Stimulated activated CD4-positive, alpha-beta T cell treated with anti-CD3 and anti-CD28 coated beads, Interleukin-4, amount 100 ng/mL, for 24 hours (primary cell): Measurements from ENCODE around the gene PLLP.
"Not testable (repeated sequence)": the region's sequence is repeated elsewhere in the genome, so short reads cannot be mapped to it uniquely, and the experiment has no call there.

Experiments used
- DNase-seq: peaks from one replicate; pipeline ENCODE4 v3.0.0-alpha.2; 2020

PLLP gene

GRCh38 chr16:57271063-57271345 is 13.5 kb downstream of the PLLP start:
- no peak for DNase-seq

DNA sequence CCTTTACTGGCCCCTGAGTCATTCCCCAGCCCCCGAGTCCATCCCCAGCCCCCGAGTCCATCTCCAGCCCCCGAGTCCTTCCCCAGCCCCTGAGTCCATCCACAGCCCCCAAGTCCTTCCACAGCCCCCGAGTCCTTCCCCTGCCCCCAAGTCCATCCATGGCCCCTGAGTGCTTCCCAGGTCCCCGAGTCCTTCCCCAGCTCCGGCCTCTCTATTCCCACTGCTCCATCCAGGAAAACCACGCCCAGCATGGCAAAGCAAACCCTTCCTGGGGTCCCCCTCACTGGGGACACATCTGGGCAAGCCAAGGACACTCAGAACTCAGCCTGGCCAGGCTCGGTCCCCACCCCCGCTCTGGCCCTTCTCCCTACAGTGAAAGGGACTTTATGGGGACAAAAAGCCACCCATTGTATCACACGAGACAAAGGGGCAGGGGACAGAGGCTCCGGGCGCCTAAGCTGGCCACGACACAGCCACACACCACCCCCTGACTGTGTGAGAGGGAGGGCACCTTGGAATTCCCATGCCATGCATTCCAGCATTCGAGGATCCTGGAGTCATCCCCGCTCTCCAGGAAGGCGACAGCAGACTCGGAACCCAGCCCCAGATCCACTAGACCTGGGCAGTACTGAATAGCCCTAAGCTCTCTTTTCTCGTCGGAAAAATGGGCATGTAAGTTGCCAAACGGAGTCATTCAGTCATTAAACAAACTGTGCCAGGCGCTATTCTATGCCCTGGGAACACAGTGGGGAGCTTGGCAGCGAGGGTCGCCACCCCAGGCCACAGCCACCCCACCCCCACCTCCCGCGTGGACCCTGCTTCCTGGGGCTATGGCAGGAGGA is 14.0 kb downstream of the PLLP start:
- DNase-seq: no peak

DNA sequence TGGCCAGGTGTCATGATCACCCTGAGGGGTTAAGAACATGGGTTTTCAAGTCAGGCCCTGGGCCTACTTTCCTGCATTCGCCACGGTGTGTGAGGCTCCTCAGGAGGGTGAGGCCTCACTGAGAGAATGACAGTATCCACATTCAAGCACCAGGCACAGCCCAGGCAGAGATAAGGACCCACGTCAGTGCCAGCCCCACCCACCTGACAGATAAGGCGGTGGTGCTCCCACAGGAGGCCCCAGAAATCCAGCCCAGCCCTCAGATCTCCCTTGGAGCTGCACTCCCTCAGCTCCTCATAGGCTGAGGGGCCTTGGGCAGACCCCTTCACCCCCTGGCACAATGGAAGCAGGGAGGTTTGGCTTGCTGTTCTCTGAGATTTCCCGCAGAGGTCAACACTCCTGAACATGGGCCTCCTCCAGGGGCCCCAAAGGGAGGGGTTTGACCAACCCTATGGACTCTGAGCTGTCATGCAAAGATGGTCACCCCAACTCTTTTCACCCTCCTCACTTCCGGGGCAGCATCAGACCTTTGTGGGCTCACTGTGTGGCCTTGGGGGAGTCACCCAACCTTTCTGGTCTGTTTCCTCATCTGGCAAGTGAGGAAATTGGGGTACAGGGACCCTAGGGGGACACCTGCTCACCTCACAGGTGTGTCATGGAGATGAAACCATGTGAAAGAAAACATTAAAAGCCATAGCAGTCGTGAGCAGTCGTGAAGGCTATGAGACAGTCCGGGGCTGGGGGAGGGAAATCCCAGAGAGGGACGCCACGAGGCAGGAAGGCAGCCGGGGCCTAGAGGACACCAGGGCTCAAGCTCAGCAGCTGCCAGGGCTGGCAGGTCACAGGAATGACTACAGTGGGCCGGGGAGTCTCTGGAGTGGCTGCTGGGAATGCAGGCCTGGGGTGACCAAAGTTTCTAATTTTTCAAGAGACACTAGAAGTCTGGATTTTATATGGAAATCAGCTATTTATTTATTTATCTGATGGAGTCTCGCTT is 15.4 kb downstream of the PLLP start:
- DNase-seq: no peak

- not testable (repeated sequence) for DNase-seq
Measured at GRCh38 chr16:57267343-57267742, 17.1 kb downstream of the PLLP start.

GRCh38 chr16:57266531-57267260 is 17.8 kb downstream of the PLLP start:
- peak; percentile 32 for DNase-seq

GRCh38 chr16:57265850-57266530 is 18.5 kb downstream of the PLLP start:
- no peak for DNase-seq

GRCh38 chr16:57264950-57265371 is 19.5 kb downstream of the PLLP start:
- DNase-seq: no peak

DNA sequence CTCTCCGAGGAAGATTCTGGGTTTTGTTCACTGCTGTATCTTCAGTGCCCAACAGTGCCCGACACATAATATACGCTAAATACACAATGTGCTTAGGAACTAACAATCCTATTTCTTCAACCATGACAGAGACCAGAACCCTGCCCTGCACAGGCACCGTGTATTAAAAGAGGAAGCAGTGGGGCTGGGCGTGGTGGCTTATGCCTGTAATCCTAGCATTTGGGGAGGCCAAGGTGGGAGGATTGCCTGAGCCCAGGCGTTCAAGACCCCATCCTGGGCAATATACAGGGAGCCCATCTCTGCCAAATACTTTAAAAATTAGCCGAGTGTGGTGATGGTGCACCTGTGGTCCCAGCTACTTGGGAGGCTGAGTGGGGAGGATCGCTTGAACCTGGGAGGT is 20.1 kb downstream of the PLLP start:
- DNase-seq: no peak

DNA sequence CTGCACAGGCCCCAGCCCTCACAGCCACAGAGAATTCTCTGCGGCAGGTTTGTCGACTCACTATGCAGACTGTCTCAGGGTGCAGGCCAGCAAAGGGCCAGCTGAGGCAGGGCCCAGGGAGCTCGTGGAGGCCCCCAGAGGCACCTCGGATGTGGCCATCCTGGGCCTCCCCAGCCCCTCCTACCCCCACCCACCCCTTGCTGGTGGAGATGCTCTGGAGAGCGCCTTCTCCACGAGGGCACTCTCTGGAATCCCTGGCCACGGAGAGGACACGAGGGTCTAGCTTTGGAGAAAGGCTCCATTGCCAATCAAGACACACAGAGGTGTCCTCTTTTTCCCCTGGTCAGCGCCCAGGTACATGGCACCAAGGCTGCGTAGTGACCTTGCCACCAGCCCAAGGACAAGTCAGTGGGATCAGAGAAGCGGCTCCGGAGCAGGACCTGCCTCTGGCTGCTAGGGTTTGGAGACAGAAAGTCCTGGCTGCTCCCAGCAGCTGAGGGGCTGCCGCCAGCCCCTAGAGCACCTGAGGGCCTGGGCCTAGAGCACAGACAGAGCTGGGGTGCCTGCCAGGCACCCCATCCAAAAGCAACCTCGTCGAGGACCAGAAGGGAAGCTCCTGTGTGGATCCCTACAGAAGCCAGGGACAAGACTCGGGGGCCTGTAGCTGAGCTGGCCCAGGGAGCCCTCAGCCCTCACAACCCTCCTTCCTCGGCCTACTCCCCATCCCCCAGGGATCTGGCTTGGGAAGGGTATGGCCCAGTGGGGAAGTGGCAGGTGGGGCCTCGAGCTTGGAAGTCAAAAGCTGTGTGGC is 20.7 kb downstream of the PLLP start:
- no peak for DNase-seq

GRCh38 chr16:57262841-57263540 is 21.5 kb downstream of the PLLP start:
- no peak for DNase-seq

GRCh38 chr16:57261806-57262205 is 22.7 kb downstream of the PLLP start:
- DNase-seq: no peak

DNA sequence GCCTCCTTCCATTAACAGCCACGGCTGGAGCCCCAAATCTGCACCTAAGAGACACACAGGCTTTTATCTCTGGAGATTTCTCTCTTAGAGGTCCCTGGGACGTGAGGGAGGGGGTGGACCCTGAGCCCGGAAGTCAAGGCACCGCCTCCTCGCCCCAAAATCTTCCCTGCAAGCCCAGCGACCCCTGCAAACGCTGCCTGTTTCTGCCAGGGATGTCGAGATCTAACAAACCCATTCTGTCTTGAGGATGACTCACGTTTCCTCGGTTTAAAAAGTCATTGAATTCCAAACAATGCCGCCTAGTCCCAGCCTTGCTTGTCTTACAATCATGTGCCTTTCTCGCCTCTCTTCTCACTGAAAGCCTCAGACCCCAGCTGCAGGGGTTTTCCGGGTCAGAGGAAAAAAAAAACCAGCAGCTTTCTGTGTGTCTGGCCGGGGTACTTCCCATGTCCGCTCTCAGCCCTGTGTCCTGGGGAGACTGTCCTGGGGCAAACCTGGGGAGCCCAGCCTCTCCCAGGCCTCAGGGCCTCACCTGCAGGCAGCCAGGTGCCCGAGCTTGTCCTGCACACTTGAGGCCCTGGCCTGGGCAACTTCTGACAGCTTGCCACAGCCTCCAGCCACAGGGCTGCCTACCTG is 24.1 kb downstream of the PLLP start:
- DNase-seq: no peak

- no peak for DNase-seq
Measured at GRCh38 chr16:57258910-57259475, 25.5 kb downstream of the PLLP start.

GRCh38 chr16:57258226-57258909 is 26.1 kb downstream of the PLLP start:
- DNase-seq: no peak

DNA sequence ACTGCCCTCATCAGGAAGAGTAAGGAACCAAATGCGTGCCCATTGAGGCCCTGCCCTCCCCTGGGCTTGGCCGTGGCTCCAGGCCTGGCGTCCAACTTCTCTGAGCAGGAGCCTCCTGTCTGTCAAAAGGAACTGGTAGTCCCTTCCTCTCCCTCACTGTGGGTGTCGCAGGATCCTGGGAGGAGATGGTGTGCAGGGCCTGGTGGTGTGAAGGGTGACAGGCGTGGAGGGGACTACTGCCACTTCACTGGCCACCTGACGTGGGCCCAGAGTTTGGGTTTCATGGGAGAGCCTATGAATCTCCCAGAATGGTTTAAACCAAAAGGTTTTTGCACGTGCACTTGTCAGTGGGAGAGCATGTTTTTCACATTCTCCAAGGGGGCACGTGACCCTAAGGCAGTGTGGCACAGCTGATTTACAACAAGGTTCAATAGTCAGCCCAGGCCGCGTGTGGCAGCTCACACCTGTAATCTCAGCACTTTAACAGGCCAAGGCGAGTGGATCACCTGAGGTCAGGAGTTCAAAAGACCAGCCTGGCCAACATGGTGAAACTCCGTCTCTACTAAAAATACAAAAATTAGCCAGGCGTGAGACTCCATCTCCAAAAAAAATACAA is 26.9 kb downstream of the PLLP start:
- DNase-seq: no peak

- DNase-seq: no peak
Measured at GRCh38 chr16:57256601-57257395, 27.7 kb downstream of the PLLP start.

GRCh38 chr16:57255686-57256415 is 28.6 kb downstream of the PLLP start:
- DNase-seq: no peak

DNA sequence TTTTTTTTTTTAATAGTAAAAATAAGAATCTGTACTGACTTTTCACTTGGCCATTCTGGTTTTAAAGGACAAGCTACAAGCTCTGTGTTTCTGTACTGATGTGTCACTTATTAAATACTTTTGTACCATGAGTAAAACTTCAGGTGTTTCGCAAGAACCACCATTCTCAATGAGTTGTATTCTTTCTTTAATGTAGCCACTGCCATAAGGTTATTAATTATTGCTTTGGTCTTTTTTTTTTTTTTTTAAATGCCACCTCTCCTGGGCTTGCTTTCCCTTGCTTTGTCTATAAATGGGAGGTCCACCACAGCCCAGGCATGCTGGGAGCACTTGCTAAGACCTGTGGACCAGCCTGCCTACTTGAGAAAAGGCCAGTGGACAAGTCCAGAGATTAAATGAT is 31.0 kb downstream of the PLLP start:
- no peak for DNase-seq
